Erythroblast (primary cell): ENCODE results near the gene LSM10.

Experiments
- GATA1 ChIP-seq: IDR thresholded peaks from 2 replicates; pipeline ENCODE4 v1.6.1; 2011; ENCODE audit warnings: low read depth, mild to moderate bottlenecking, control low read depth, low read length, moderate library complexity
- POLR2A ChIP-seq: IDR thresholded peaks from 2 replicates; pipeline ENCODE4 v1.6.1; 2011; ENCODE audit warnings: mild to moderate bottlenecking, low read length

- TF ChIP-seq POLR2A, result no peak
- TF ChIP-seq GATA1, result no peak
Measured at GRCh38 chr1:36443297-36443696, 45.6 kb upstream of the LSM10 start.
